Measurements from ENCODE around the gene SFRP5.

- TF ChIP-seq CTCF (IDR thresholded peaks at IDR 0.05 in 2 of 3, conservative IDR thresholded peaks at IDR 0.05 in 1 of 3; ENCODE audit: borderline replicate concordance in 1 of 3, insufficient read depth in 1 of 3, low read depth in 2 of 3, low read length in 2 of 3) (no peak), REST (IDR thresholded peaks at IDR 0.05; ENCODE audit: low read depth) (no peak), CEBPB (IDR thresholded peaks at IDR 0.05; ENCODE audit: low read depth) (no peak), ZNF274 (IDR thresholded peaks at IDR 0.05; ENCODE audit: low read depth, low read length) (no peak), POLR2A (IDR thresholded peaks at IDR 0.05; ENCODE audit: borderline replicate concordance, extremely low read depth, insufficient read depth, insufficient read length) (no peak), ATF3 (IDR thresholded peaks at IDR 0.05) (no peak), ZFX (IDR thresholded peaks at IDR 0.05) (no peak), RAD21 (IDR thresholded peaks at IDR 0.05; ENCODE audit: low read depth) (no peak), YY1 (IDR thresholded peaks at IDR 0.05; ENCODE audit: extremely low read depth, insufficient replicate concordance, low read depth, low read length) (no peak)
Observed at GRCh38 chr10:97816609-97817008, 44.8 kb upstream of the SFRP5 start.

Measured in HCT116 (cell line).